MM.1S (cell line): ENCODE measurements around the gene ITGA3.

Experiments
- DNase-seq: peaks from one replicate; pipeline ENCODE4 v3.0.0-alpha.2; 2015
- H2AFZ ChIP-seq: fragments of 300-600 bp; sonication (generic); 2 replicates; pipeline ENCODE4 v1.6.0; 2016; ENCODE audit warnings: antibody characterized with exemption, low read length
- H3F3A ChIP-seq: fragments of 300-600 bp; sonication (generic); 2 replicates; pipeline ENCODE4 v1.6.1; 2016; ENCODE audit warnings: mild to moderate bottlenecking, antibody characterized with exemption, low read length, moderate library complexity, mixed read lengths; ENCODE audit not compliant: insufficient read depth
- H3K27ac ChIP-seq: fragments of 300-600 bp; sonication (generic); 2 replicates; pipeline ENCODE4 v1.5.1; 2016; ENCODE audit warnings: mild to moderate bottlenecking, low read length
- H3K27me3 ChIP-seq: fragments of 300-600 bp; sonication (generic); replicated peaks from 2 replicates; pipeline ENCODE4 v1.6.0; 2016; ENCODE audit warnings: low read length; ENCODE audit not compliant: insufficient read depth
- H3K36me3 ChIP-seq: fragments of 300-600 bp; sonication (generic); replicated peaks from 2 replicates; pipeline ENCODE4 v1.6.1; 2016; ENCODE audit warnings: mild to moderate bottlenecking, low read length, mixed read lengths; ENCODE audit not compliant: insufficient read depth
- H3K4me1 ChIP-seq: fragments of 300-600 bp; sonication (generic); 2 replicates; pipeline ENCODE4 v1.6.1; 2016; ENCODE audit warnings: low read length, mixed read lengths
- H3K4me2 ChIP-seq: fragments of 300-600 bp; sonication (generic); 2 replicates; pipeline ENCODE4 v1.6.0; 2016; ENCODE audit warnings: low read depth, low read length
- H3K4me3 ChIP-seq: fragments of 300-600 bp; sonication (generic); 2 replicates; pipeline ENCODE4 v1.5.1; 2016; ENCODE audit warnings: low read length, mixed read lengths
- H3K79me2 ChIP-seq: fragments of 300-600 bp; sonication (generic); 2 replicates; pipeline ENCODE4 v1.6.1; 2016; ENCODE audit warnings: mixed run types, low read length, mixed read lengths
- H3K9ac ChIP-seq: fragments of 300-600 bp; sonication (generic); 2 replicates; pipeline ENCODE4 v1.6.1; 2016; ENCODE audit warnings: low read length, mixed read lengths
- H3K9me2 ChIP-seq: fragments of 300-600 bp; sonication (generic); replicated peaks from 2 replicates; pipeline ENCODE4 v1.6.1; 2016; ENCODE audit warnings: mild to moderate bottlenecking, low read length, mixed read lengths; ENCODE audit not compliant: insufficient read depth
- H3K9me3 ChIP-seq: fragments of 300-600 bp; sonication (generic); replicated peaks from 2 replicates; pipeline ENCODE4 v1.6.1; 2016; ENCODE audit warnings: mild to moderate bottlenecking, low read length, mixed read lengths; ENCODE audit not compliant: insufficient read depth
- H4K20me1 ChIP-seq: fragments of 300-600 bp; sonication (generic); 2 replicates; pipeline ENCODE4 v1.6.1; 2016; ENCODE audit warnings: mild to moderate bottlenecking, low read length, moderate library complexity, mixed read lengths; ENCODE audit not compliant: insufficient read depth
- CTCF ChIP-seq: fragments of 300-600 bp; sonication (generic); IDR thresholded peaks from 2 replicates; pipeline ENCODE4 v1.5.1; 2016; ENCODE audit warnings: antibody characterized with exemption, low read length, mixed read lengths
- EZH2 ChIP-seq: fragments of 300-600 bp; sonication (generic); optimal IDR thresholded peaks from 2 replicates; pipeline ENCODE3; 2017; ENCODE audit warnings: low read depth, mild to moderate bottlenecking, antibody characterized with exemption, low read length, mixed read lengths
- EZH2phosphoT487 ChIP-seq: fragments of 300-600 bp; sonication (generic); IDR thresholded peaks from 2 replicates; pipeline ENCODE4 v1.6.1; 2018; ENCODE audit warnings: antibody characterized with exemption, low read length

The ITGA3 gene

GRCh38 chr17:50051082-50051576 lies 4.8 kb upstream of the ITGA3 start:
- no peak overlapping the region for H3K27ac ChIP-seq
- peaks cover 13% of the 10 kb centered on the region for H3K4me1 ChIP-seq
- H3F3A ChIP-seq: peaks cover 16% of the 10 kb centered on the region
- H3K79me2 ChIP-seq: no peaks in the 10 kb centered on the region
- TF ChIP-seq EZH2phosphoT487: no peak
- H4K20me1 ChIP-seq: no peaks in the 10 kb centered on the region
- no peaks in the 10 kb centered on the region for H3K9me2 ChIP-seq
- H3K9ac ChIP-seq: no peak overlapping the region
- peak; percentile 15 for DNase-seq
- no peaks in the 10 kb centered on the region for H3K9me3 ChIP-seq
- no peaks in the 10 kb centered on the region for H3K36me3 ChIP-seq
- 0 out of 2 replicates have a peak, but pooled peaks cover 4% of the 10 kb centered on the region for H3K27me3 ChIP-seq
- H3K4me2 ChIP-seq: no peak overlapping the region
- H2AFZ ChIP-seq: peak overlapping the region; percentile 69
- no peak overlapping the region for H3K4me3 ChIP-seq

GRCh38 chr17:50051606-50052005 lies 4.3 kb upstream of the ITGA3 start:
- Histone ChIP-seq H3K4me1 (peaks cover 13% of the 10 kb centered on the region), H4K20me1 (no peaks in the 10 kb centered on the region)

DNA sequence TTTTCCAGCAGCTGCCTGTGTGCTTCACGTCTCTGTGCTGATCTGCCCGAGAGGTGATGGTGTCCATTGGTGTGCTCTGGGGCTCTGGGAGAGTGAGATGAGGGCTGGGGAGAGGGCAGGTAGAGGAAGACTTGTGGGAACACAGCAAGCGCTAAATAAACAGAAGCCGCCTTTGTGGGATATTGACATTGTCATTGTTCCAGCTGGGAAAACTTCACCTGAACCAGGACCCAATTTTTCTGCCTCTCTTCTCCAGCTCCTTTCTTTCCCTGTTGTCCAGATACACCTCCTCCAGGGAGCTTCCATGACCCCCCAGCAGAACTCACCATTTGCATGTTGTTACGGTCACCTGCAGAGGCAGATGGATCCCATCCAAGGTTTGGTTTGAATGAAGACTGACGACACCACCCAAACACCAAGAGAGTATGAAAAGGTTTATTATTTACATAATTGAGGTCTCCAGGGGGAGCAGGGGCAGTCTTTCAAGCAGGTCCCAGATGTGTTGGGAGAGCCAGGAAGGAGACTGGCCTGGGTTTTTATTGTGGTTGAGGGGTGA lies 3.6 kb upstream of the ITGA3 start:
- Histone ChIP-seq H2AFZ (no peak overlapping the region), H3K9me2 (no peaks in the 10 kb centered on the region), H3K4me1 (peaks cover 19% of the 10 kb centered on the region), H3K27me3 (0 out of 2 replicates have a peak, but pooled peaks cover 4% of the 10 kb centered on the region), H3K4me2 (no peak overlapping the region), H3F3A (peaks cover 18% of the 10 kb centered on the region), H3K9ac (no peak overlapping the region), H3K27ac (no peak overlapping the region), H3K4me3 (no peak overlapping the region), H3K79me2 (peaks cover 6% of the 10 kb centered on the region; the same call in 1 of the 2 replicates), H4K20me1 (no peaks in the 10 kb centered on the region), H3K36me3 (no peaks in the 10 kb centered on the region), H3K9me3 (no peaks in the 10 kb centered on the region)
- no peak for TF ChIP-seq EZH2
- no peak for TF ChIP-seq EZH2phosphoT487
- TF ChIP-seq CTCF: no peak
- DNase-seq: no peak

More at GRCh38 chr17:50051606-50052005, 4.3 kb upstream of the ITGA3 start:
- Histone ChIP-seq H3K27me3 (0 out of 2 replicates have a peak, but pooled peaks cover 4% of the 10 kb centered on the region), H3K9ac (no peak overlapping the region), H3K4me2 (no peak overlapping the region), H3K9me3 (no peaks in the 10 kb centered on the region), H2AFZ (no peak overlapping the region; the same call in 1 of the 2 replicates), H3K4me3 (no peak overlapping the region), H3K36me3 (no peaks in the 10 kb centered on the region), H3K9me2 (no peaks in the 10 kb centered on the region), H3F3A (peaks cover 18% of the 10 kb centered on the region), H3K79me2 (no peaks in the 10 kb centered on the region), H3K27ac (no peak overlapping the region)
- no peak for DNase-seq
- TF ChIP-seq EZH2 (no peak), EZH2phosphoT487 (no peak), CTCF (no peak)
